Activated CD8-positive, alpha-beta memory T cell treated with anti-CD3 and anti-CD28 coated beads for 48 hours (primary cell): ENCODE data around the gene HTATIP2.
"Not testable (repeated sequence)": the region's sequence is repeated elsewhere in the genome, so short reads cannot be mapped to it uniquely, and the experiment has no call there.

ENCODE experiments used
- DNase-seq, 3 experiments: peaks; one replicate each; pipeline ENCODE4 v3.0.0-alpha.2; 2020; ENCODE audit warnings: low read depth in 2 of 3, low spot score in 2 of 3

The HTATIP2 gene

DNA sequence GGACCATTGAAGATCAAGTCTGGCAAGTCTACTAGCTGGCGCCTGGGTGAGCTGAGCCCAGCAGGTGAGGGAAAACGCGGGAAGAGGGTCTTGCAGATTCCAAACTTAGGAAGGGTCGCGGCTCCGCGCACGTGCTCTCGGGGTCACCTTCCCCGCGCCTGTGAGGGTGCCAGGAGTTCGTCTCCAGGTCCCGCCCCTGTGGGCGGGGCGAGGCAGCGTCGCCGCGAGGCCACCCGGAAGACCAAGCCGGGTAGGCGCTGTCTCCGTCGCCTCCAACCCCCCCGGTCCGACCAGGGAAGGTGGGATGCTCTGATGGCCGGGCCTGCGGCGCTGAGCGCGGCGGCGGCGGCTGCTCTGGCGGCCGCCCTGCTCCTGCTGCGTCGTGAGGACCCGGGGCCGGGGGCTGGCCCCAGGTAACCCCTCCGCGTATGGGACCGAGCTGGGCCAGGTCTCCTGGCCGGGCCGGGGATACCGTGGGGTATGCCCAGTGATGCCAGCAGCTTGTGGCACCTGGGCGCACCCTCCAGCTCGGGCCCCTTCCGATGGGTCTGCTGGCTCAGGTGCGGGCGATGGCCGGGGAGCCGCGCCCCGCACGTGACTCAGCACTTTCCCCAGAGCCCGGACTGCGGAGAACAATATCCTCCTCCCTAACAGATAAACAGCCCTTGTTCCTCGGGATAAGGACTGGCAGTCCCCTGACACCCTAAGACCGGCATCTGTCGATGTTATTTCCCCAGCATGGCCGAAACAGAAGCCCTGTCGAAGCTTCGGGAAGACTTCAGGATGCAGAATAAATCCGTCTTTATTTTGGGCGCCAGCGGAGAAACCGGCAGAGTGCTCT, at the start of gene HTATIP2:
Gene HTATIP2 (plus strand): TSS at position 215 of the 841 bp plus-strand sequence. CDS start 524 bp downstream, at position 739.
- DNase-seq, result peak; percentile 35 to 57 (median 40)

DNA sequence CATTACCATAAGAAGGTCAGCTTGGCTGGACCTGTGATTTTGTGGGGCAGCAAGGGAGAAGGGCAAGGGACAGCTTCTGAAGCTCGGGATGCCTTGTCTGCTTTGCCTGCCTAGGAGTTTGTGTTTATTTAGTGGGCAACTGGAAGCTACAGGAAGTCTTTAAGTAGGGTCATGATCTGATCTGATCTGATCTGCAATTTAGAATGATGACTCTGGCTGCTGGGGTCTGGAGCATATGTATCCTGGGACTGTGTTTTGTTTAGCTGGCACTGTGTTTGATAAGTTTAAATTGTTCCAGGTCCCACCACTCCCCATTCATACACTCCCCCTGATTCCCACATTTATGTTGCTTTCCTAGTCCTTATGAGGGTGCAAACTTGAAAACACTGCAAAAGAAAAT, 47.7 kb upstream of the HTATIP2 start:
- DNase-seq, result no peak

DNA sequence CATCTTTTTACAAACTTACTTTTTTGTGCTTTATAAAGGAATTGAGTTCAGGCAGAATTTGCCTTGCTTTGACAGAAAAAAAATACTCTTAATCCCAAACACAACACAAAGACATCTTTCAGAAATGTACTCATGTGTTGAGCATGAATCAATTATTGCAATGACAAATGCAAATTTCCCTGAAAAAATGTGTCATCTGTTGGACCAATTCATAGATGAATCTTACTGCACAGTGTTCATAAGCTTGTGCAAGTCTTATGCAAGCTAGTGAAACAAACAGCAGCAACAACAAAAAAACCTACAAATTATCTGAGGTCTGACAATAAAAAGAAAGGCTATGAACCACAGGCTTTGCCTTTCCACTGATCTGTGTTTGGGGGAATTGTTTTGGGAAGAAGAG, 42.3 kb upstream of the HTATIP2 start:
- no peak for DNase-seq

DNA sequence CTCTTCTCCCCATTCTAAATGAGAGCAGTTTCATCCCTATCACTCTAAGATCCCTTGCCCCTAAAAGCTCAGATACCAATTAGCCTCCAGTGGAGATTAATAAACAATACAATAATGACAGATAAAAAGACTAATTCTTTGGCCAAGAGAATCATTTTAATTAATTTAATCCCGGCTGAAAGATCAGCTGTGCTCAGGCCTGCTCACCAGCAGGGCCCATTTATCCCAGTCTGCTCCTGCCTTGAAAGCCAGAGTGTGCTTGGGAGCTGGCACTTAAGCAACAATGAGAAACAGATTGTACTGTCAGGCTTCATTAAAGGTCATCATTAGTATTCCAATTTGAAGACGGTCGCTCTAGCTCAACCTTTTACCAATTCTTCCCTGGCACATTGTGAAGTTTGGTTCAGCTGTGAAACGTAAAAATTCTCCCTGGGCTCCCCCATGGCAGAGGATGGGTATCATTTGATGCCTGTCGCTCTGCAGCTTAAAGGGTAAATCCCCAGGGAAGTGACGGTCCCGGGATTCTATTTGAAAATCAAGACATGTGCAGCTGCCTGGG, 36.1 kb upstream of the HTATIP2 start:
- no peak for DNase-seq

DNA sequence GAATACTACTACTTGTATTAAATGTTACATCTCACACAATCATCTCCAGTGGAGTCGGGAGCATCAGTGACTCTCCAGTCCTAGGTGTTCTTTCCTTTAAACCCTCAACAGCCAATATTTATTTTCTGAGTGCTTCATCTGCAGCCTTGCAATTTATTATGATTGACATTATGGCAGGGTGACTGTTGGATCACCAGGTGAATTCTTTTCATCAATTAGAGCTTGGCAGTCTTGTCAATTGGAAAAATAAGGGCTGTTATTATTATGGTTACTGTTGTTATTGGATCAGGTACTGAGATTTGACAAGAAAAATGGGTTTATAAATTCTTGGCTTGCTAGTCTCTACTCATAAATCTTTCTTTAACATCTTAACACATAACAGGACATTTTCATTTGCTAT, 27.5 kb upstream of the HTATIP2 start:
- DNase-seq, result no peak

DNA sequence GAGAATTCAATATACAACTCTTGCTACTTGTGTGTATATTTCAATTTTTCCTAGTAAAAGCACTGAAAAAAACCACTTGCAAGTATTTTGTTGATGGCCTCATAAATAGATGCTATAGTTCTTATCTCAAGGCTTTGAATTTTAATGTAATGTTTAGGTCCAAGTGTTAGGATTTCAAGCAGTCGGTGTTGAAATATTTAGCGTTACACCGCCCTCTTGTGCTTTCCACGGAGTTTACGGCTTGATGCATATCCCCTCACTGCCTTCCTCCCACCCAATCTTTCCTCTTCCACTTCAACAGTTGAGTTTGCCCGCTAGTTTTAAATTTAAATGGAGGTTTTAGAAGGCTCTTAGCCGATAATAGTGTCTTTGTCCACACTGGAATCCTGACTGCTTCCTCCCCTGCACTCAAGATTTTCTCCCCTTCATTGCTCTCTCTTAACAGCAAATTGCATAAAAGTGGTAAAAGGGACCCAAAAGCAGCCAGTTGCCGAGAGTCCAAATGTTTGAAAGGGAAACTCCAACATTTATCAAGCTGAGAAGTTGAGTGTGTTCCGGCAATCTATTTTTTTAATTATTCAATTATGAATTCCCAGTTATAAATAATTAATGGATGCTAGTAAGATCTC, 25.9 kb upstream of the HTATIP2 start:
- no peak for DNase-seq

DNA sequence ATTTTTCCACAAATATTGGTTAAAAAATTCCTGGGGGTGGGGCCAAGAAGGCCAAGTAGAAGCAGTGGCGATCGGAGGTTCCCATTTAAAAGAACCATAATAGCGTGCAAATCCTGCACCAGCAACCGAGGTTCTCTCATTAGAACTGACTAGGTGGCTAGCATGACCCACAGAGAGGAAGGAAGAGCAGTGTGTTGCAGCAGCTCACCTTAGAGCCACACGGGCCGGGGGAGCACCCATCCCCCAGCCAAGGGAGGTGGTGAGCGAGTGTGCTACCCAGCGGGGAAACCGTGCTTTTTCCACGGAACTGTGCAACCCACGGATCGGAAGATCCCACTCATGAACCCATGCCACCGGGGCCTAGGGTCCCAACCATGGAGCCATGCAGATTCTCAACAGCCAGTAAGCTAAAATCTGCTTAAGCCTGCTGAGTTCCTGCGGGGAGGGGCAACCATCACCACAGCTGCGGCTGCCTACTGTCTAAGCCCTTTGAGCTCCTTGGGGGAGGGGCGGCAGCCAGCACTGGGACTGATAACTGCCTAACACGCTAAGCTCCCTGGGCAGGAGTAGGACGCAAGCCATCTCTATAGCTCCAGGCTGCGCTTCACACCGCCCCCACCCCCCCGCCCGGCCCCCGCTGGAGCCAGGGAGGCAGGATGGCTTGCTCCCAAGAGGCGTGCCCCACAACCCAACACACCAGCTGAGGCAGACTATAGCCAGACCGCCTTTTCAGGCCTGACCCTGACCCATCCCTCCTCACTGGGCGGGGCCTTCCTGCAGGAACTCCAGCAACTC, 21.0 kb upstream of the HTATIP2 start:
- DNase-seq, result no peak

DNA sequence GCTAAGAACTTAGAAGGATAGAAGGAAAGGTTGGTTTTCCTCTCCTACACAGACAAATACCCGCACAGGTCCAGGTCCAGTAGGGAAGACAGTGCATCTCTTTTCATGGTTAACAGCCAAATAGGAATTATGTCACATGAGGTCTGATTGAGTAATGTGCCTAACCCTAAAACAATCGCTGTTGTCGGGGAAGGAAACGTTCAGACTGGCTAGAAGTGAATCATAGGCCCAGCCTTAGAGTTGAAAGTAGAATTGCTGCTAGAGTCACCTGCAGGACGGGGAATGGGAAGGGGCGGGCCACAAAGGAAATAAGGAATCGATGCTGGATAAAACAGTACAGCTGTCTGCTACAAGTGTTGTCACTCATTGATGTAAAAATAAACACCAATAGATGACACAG, 12.4 kb upstream of the HTATIP2 start:
- DNase-seq, result no peak

DNA sequence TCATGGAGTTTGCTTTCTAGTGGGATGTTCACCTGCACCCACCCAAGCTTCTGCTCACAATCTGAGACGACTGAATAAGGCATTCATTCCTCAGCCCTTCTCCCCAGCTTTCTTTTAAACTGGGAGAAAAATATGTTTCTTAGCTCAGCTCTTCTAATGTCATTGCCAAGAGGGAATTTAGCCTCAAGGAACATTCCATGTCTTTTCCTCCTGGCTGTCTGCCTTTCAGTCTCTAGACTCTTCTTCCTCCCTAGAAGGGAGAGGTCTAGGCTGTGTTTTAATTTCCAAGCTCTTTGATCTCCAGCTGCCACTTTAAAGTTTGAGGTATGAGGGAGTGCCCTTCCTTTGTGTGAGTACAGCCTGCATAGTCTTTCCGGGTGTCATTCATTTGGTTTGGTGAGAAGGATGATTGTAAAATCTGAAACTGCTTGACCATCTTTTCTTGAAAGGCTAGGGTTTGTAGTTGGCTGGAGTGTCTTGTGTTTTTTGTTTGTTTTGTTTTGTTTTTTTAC, 11.7 kb upstream of the HTATIP2 start:
- no peak for DNase-seq

DNA sequence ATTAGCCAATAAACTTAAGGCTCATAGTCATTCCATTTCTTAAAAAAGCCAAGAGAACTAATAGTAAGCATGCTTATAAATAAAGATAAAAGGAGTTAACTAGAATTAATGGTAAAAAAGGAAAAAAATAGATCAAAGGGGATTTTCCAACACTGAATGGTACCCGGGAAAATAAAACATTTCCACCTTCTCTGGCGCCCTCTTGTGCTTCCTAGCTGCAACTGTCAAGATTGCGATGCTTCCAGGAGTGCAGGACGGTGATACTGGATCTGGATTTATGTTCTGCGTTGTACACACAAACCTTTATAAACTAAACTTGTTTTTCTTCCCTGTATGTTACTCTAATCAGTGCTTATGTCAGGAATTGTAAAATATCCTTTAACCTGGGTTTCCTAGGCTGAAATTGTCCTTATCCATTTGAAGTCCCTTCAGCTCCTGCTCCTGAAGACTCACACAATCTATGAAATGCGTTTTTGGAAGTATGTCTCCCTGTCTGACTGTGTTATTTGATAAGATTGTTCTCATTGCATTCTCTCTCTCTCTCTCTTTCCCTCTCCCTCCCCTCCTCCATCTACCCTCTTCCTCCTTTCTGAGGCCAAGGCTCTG, 9.6 kb upstream of the HTATIP2 start:
- DNase-seq, result no peak

DNA sequence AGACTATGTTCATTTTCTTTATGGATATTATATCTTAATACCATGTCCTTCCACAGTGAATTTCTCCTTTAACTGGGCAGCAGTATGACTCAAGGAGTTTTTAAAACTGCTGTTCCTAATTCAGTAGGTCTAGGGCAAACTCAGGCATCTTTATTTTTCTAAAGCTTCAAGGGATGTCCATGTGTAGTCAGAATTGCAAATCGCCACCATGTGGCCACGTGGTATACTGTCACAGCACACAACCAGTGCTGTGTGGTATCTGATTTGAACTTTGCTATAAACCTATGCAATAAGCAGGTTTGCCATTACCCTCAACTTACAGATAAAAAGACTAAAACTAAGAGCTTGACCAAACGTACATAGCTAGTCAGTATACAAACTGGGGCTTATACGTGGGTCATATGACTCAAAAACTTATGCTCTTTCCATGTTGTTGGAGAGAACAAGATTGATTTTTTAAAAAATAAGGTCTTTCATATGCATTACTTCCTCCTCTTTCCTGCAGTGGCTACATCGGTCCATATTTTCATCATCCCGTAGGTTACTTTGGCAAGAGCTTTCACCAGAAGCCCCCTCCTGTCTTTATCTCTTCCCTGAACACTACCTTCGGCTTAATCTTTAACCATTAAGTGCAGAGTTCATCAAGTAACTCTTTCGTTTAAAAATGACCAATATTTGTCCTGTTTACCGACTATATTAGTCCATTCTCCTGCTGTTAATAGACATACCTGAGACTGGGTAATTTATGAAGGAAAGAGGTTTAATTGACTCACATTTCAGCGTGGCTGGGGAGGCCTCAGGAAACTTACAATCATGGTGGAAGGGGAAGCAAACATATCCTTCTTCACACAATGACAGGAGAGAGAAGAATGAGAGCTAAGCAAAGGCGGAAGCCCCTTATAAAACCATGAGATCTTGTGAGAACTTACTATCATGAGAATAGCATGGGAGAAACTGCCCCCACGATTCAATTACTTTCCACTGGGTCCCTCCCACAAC, 8.0 kb upstream of the HTATIP2 start:
- DNase-seq, result no peak

DNA sequence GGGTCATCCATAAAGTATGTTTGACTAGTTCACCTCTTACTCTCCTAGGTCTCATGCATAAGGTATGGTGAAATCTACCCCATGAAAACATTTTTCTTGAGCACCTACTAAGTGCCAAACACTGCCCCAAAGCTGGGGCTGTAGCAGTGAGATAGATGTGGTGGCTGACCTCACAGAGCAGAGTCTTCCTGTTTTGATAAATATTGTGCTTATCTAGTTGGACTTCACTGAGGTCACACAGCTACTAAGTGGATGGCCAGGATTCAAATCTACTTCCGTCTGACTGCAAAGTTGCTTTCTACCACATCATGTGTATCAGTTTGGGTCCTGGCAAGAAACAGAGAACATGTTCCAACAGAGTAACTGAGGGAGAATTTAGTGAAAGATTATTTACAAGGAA, 6.4 kb upstream of the HTATIP2 start:
- DNase-seq, result no peak

DNA sequence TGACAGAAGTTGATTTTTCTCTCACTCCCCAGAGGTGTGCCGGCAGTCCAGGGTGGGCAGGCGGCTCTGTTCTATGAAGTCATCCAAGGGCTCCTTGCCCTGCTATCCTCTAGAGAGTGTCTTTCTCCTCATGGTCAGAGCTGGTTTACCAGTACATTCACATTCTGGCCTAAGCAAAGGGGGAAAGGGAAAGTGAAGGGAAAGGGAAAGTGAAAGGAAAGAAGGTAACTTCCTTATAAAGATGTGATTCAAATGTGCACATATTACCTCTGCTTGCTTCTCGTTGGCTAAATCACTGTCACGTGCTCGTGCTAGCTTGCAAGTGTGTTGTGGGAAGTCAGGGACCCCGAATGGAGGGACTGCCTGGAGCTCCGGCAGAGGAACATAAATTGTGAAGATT, 2.9 kb upstream of the HTATIP2 start:
- DNase-seq, result no peak

DNA sequence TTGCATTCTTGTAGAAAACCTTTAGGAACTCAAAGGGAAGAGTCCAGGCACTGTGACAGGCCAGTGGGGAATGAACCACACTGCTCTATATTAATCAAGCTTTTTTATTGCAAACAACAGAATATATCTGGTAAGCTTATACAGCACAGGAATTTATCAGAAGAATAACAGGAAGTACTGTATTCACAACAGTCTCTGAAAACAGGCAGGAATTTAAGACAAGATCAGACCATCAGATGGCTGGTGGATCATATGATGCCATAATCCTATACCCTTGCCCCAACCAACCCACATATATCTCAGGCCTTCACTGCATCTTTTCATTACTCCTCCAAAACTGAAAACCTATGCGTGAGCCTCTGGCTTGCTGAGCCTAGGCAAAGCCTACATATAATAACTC, 1.0 kb upstream of the HTATIP2 start:
- no peak for DNase-seq

DNA sequence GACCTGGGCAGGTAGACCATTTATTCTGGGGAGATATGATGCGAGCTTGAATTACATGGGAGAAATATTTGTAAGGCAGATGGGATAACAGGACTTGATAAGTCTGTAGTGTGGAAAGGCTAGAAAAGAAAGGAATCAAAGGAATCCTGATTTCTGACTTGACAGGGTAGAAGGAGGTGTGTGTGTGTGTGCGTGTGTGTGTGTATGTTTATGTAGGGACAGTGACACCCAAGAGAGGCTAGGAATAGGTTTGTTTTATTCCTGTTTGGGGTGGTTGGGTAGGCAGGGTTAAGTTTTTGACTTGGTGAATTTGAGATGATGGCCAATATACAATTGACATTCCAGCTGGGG, 390 bp upstream of the HTATIP2 start:
- DNase-seq, result no peak

DNA sequence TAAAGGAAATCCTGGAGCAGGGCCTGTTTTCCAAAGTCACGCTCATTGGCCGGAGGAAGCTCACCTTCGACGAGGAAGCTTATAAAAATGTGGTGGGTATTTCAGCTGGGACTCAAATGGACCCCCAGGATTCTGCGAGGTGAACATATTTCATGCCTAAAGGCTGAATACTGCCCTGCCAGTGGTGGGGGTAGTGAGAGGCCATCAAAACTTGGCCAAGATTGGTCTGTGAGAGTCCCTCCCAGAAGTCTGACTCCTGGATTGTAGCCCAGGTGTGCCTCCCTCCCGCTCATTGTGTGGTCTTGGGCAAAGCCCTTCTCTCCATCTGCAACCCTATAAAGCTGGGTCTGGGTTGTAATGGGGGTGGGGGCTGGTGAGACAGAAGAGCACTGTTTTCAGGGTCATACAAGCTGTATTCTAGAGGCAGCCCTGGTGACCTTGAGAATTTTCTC, 853 bp downstream of the HTATIP2 start:
- no peak for DNase-seq

DNA sequence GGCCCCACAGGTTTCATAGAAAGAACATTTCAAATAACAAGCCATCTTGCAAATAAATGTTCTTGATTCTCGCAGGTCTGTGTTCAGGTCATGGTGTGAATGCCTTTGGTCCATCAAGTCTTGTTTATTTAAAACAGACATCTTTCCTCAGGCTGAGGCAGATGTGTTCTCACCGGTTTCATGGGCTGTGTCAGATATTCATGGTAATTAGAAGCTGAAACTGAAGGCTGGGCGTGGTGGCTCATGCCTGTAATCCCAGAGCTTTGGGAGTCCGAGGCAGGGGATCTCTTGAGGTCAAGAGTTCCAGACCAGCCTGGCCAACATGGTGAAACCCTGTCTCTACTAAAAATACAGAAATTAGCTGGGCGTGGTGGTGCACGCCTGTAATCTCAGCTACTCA, 2.0 kb downstream of the HTATIP2 start:
- not testable (repeated sequence) for DNase-seq

DNA sequence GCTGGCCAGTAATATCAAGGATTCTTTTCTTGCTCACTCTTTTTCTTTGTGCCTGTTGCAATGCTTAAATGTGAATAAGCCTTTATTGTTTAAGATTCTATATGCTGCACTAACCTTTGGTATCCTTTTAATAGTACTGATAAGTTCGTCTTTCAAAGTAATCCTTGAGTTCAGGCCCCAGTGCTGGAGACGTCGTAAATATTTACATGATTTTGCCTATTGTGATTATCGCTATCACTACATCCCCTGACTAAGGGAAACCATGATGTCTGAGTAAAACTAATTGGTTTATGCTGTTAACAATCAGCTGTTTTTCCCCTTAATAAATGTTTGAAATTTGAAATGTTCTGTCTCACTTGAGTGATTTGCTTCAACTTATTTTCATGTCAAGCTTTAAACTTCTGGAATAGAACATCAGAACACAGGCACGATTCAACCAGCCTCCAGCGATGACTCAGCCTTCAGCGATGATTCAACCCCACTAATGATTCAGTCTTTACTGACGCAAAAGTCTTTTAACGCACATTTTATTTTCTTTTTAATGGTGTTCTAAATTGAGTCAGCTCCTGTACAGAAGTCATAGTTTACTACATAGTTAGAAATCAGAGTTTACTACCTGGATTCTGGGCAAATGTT, 3.9 kb downstream of the HTATIP2 start:
- DNase-seq, result no peak

DNA sequence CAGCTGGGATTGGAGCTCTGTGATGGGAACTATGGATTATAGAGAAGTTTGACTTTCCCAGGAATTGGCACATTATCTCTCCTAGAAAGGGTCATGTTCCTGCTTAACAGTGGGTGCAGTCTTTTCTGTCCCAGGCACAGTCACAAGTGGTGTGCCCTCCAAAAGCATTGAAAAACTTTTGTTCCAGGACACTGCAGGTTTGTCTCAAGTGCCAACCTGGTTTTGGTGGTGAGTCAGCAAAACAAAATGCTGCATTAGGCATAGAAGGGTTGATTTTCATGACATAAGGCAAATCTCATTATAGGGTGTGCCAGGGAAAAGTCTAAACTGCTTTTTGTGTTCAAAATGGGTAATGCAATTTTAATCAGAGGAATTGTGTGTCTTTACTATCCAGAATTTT, 4.9 kb downstream of the HTATIP2 start:
- DNase-seq, result no peak
